SK-N-SH treated with all-trans-retinoic acid at 6 μM for 48 hours (cell line): Measurements from ENCODE around the gene RHEBL1.

ENCODE experiments used
- ATAC-seq: fragments of 200-7000 bp; cut with Tn5 transposase; 3 replicates; pipeline ENCODE4 v1.9.1; 2020; ENCODE audit warnings: mild to moderate bottlenecking, moderate library complexity
- ARNTL ChIP-seq: fragments of 450-650 bp; formaldehyde crosslinking; IDR thresholded peaks from 2 replicates; pipeline ENCODE4 v1.5.0; 2020; ENCODE audit warnings: low read depth, mild to moderate bottlenecking, moderate library complexity, borderline replicate concordance
- BACH2 ChIP-seq: fragments of 250-450 bp; sonication (Bioruptor Pico); IDR thresholded peaks from 2 replicates; pipeline ENCODE4 v1.9.0; 2021; ENCODE audit warnings: mild to moderate bottlenecking, borderline replicate concordance
- ESRRG ChIP-seq: fragments of 250-450 bp; sonication (Bioruptor Pico); IDR thresholded peaks from 2 replicates; pipeline ENCODE4 v1.6.1; 2021; ENCODE audit warnings: mild to moderate bottlenecking
- GLIS3 ChIP-seq: fragments of 250-450 bp; sonication (Bioruptor Pico); IDR thresholded peaks from 2 replicates; pipeline ENCODE4 v1.5.0; 2020; ENCODE audit warnings: mild to moderate bottlenecking, moderate library complexity
- PPARA ChIP-seq: fragments of 250-450 bp; sonication (Bioruptor Pico); IDR thresholded peaks from 2 replicates; pipeline ENCODE4 v1.5.0; 2020; ENCODE audit warnings: mild to moderate bottlenecking, borderline replicate concordance
- RARB ChIP-seq: fragments of 250-450 bp; sonication (Bioruptor Pico); IDR thresholded peaks from 2 replicates; pipeline ENCODE4 v1.8.0; 2021; ENCODE audit warnings: mild to moderate bottlenecking, moderate library complexity
- SNAI2 ChIP-seq: fragments of 250-450 bp; sonication (Bioruptor Pico); IDR thresholded peaks from 2 replicates; pipeline ENCODE4 v1.5.0; 2020; ENCODE audit warnings: mild to moderate bottlenecking, moderate library complexity
- TCF4 ChIP-seq: fragments of 250-450 bp; sonication (Bioruptor Pico); IDR thresholded peaks from 2 replicates; pipeline ENCODE4 v1.8.0; 2021; ENCODE audit warnings: mild to moderate bottlenecking, moderate library complexity, borderline replicate concordance
- TOX ChIP-seq: fragments of 250-450 bp; sonication (Bioruptor Pico); IDR thresholded peaks from 2 replicates; pipeline ENCODE4 v1.8.0; 2021; ENCODE audit warnings: mild to moderate bottlenecking, moderate library complexity, borderline replicate concordance
- ZC3H10 ChIP-seq: fragments of 250-450 bp; sonication (Bioruptor Pico); IDR thresholded peaks from 2 replicates; pipeline ENCODE4 v1.5.1; 2021; ENCODE audit warnings: mild to moderate bottlenecking, moderate library complexity
- ZFP3 ChIP-seq: fragments of 250-450 bp; sonication (Bioruptor Pico); IDR thresholded peaks from 2 replicates; pipeline ENCODE4 v1.5.0; 2020; ENCODE audit warnings: mild to moderate bottlenecking, moderate library complexity
- ZFP30 ChIP-seq: fragments of 450-650 bp; formaldehyde crosslinking; IDR thresholded peaks from 2 replicates; pipeline ENCODE4 v1.5.0; 2022; ENCODE audit warnings: mild to moderate bottlenecking, moderate library complexity
- ZNF565 ChIP-seq: fragments of 450-650 bp; formaldehyde crosslinking; conservative IDR thresholded peaks from 2 replicates; pipeline ENCODE4 v1.5.0; 2020; ENCODE audit warnings: low read depth, mild to moderate bottlenecking, moderate library complexity
- ZNF70 ChIP-seq: fragments of 450-650 bp; formaldehyde crosslinking; IDR thresholded peaks from 2 replicates; pipeline ENCODE4 v1.5.0; 2020; ENCODE audit warnings: mild to moderate bottlenecking, moderate library complexity
- ZNF8 ChIP-seq: fragments of 450-650 bp; formaldehyde crosslinking; IDR thresholded peaks from 2 replicates; pipeline ENCODE4 v1.5.0; 2020; ENCODE audit warnings: mild to moderate bottlenecking, moderate library complexity
- TF ChIP-seq, protein P1 (sequence below): fragments of 250-450 bp; sonication (Bioruptor Pico); IDR thresholded peaks from 2 replicates; pipeline ENCODE4 v1.8.0; 2020; ENCODE audit warnings: mild to moderate bottlenecking, moderate library complexity, borderline replicate concordance
- TF ChIP-seq, protein P2 (sequence below): fragments of 250-450 bp; sonication (Bioruptor Pico); IDR thresholded peaks from 2 replicates; pipeline ENCODE4 v1.5.1; 2021; ENCODE audit warnings: mild to moderate bottlenecking, moderate library complexity
- TF ChIP-seq, protein P3 (sequence below): fragments of 250-450 bp; sonication (Bioruptor Pico); IDR thresholded peaks from 2 replicates; pipeline ENCODE4 v1.5.0; 2020; ENCODE audit warnings: mild to moderate bottlenecking, moderate library complexity
- TF ChIP-seq, protein P4 (sequence below): fragments of 250-450 bp; sonication (Bioruptor Pico); IDR thresholded peaks from 2 replicates; pipeline ENCODE4 v1.5.1; 2020; ENCODE audit warnings: low read depth, mild to moderate bottlenecking, moderate library complexity

RHEBL1 gene

DNA sequence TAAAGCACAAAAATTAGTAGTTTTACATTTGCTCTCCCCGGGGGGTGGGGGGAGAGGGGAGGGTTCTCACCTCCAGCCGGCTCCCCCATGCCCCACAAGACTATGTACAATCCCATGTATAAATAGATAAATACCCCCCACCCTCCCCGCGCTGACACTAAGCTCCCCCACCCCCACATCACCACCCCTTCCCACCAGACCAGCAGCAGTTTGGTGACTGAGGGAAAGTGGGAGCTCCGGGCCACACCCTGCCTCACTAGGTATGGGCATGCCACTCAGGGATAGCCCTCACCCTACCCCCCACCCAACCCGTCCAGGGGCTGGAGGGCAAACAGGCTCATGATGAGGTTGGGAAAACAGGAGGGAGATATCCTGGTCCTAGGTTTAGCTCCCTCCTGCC, 49.3 kb downstream of the RHEBL1 start (continued):
- TF ChIP-seq, protein P1, sequence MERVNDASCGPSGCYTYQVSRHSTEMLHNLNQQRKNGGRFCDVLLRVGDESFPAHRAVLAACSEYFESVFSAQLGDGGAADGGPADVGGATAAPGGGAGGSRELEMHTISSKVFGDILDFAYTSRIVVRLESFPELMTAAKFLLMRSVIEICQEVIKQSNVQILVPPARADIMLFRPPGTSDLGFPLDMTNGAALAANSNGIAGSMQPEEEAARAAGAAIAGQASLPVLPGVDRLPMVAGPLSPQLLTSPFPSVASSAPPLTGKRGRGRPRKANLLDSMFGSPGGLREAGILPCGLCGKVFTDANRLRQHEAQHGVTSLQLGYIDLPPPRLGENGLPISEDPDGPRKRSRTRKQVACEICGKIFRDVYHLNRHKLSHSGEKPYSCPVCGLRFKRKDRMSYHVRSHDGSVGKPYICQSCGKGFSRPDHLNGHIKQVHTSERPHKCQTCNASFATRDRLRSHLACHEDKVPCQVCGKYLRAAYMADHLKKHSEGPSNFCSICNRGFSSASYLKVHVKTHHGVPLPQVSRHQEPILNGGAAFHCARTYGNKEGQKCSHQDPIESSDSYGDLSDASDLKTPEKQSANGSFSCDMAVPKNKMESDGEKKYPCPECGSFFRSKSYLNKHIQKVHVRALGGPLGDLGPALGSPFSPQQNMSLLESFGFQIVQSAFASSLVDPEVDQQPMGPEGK (CRISPR knock-in tag) = no peak
- TF ChIP-seq ZFP30 (CRISPR knock-in tag) = no peak
- TF ChIP-seq, protein P2, sequence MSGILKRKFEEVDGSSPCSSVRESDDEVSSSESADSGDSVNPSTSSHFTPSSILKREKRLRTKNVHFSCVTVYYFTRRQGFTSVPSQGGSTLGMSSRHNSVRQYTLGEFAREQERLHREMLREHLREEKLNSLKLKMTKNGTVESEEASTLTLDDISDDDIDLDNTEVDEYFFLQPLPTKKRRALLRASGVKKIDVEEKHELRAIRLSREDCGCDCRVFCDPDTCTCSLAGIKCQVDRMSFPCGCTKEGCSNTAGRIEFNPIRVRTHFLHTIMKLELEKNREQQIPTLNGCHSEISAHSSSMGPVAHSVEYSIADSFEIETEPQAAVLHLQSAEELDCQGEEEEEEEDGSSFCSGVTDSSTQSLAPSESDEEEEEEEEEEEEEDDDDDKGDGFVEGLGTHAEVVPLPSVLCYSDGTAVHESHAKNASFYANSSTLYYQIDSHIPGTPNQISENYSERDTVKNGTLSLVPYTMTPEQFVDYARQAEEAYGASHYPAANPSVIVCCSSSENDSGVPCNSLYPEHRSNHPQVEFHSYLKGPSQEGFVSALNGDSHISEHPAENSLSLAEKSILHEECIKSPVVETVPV (CRISPR knock-in tag) = no peak

DNA sequence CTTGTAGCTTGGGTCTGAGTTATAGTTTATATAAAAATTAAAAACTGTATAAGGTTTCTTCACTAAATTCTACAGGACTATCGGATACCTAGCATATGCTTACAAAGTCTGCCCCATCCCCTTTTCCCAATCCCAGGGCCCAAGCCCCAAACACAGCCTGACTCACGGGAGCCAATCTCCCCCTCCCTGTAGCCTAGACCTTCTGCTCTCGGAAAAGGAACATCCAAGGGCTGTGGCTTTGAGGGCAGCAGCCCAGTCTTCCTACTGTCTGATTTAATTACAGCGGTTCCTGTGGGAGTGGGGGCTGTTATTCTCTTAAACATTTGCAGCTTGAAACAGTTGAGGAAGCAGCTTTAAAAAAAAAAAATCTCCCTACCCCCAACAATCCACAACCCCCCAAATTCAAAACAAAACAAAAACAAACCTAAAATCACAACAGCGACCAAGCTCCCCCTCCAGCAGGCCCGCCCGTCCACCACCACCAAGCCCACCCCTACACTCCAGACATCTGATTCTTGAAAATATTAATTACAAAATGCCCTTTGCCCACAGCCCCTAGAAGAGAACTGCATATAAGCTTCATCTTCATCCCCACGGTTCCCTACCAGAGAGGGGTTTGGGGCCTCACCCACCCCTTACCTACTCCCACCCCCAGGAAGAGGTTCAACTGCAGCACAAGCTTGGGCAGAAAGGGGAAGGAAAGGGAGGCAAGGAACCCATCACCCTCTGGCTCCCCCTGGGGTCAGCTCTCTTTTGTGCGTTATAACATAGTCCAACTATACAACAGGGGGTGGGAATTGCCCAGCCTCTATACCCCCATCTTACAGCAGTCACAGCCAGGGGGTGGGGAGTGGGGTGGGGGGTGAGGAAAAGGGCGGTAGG, 50.1 kb downstream of the RHEBL1 start:
- peak; percentile 3; the same call in 2 of the 3 replicates for ATAC-seq
- TF ChIP-seq ZNF70 (CRISPR knock-in tag) (no peak), PPARA (no peak), ZNF565 (no peak), BACH2 (CRISPR knock-in tag) (no peak), ZNF8 (CRISPR knock-in tag) (no peak), ESRRG (CRISPR knock-in tag) (no peak), RARB (no peak), ARNTL (CRISPR knock-in tag) (no peak), ZFP3 (CRISPR knock-in tag) (no peak), ZFP30 (CRISPR knock-in tag) (no peak), TCF4 (CRISPR knock-in tag) (no peak), TOX (CRISPR knock-in tag) (no peak), SNAI2 (no peak)
- TF ChIP-seq, protein P2 (CRISPR knock-in tag) = no peak
- TF ChIP-seq, protein P1 (CRISPR knock-in tag) = no peak; the same call in 1 of the 2 replicates
- TF ChIP-seq, protein P3, sequence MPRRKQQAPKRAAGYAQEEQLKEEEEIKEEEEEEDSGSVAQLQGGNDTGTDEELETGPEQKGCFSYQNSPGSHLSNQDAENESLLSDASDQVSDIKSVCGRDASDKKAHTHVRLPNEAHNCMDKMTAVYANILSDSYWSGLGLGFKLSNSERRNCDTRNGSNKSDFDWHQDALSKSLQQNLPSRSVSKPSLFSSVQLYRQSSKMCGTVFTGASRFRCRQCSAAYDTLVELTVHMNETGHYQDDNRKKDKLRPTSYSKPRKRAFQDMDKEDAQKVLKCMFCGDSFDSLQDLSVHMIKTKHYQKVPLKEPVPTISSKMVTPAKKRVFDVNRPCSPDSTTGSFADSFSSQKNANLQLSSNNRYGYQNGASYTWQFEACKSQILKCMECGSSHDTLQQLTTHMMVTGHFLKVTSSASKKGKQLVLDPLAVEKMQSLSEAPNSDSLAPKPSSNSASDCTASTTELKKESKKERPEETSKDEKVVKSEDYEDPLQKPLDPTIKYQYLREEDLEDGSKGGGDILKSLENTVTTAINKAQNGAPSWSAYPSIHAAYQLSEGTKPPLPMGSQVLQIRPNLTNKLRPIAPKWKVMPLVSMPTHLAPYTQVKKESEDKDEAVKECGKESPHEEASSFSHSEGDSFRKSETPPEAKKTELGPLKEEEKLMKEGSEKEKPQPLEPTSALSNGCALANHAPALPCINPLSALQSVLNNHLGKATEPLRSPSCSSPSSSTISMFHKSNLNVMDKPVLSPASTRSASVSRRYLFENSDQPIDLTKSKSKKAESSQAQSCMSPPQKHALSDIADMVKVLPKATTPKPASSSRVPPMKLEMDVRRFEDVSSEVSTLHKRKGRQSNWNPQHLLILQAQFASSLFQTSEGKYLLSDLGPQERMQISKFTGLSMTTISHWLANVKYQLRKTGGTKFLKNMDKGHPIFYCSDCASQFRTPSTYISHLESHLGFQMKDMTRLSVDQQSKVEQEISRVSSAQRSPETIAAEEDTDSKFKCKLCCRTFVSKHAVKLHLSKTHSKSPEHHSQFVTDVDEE (CRISPR knock-in tag) = no peak
- TF ChIP-seq, protein P4, sequence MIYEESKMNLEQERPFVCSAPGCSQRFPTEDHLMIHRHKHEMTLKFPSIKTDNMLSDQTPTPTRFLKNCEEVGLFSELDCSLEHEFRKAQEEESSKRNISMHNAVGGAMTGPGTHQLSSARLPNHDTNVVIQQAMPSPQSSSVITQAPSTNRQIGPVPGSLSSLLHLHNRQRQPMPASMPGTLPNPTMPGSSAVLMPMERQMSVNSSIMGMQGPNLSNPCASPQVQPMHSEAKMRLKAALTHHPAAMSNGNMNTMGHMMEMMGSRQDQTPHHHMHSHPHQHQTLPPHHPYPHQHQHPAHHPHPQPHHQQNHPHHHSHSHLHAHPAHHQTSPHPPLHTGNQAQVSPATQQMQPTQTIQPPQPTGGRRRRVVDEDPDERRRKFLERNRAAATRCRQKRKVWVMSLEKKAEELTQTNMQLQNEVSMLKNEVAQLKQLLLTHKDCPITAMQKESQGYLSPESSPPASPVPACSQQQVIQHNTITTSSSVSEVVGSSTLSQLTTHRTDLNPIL = no peak

DNA sequence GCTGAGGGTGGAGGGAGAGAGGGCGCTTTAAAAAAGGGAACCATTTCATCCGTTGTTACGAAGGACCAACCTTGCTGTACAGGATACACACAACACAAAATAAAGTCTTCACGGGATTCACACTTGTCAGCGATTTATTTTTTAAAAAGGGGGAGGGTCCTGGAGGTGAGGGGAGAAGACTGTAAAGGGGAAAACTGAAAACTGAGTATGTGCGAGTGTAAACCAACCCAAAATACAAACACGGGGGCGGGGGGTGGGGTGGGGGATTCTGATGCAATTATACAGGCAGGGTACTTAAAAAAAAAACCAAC, 50.7 kb downstream of the RHEBL1 start:
- ATAC-seq = peak; percentile 8; the same call in 2 of the 3 replicates
- TF ChIP-seq GLIS3 (CRISPR knock-in tag) (no peak), RARB (no peak), ZNF8 (CRISPR knock-in tag) (no peak), ZC3H10 (CRISPR knock-in tag) (no peak)
- TF ChIP-seq, all 23 proteins: peak for 0
